Tibial nerve (tissue), 4 donors: ENCODE results near the gene ATP9B. TPM values are rescaled to one million over a fixed set of nuclear protein-coding genes. Genes with fewer than 3 reads are reported as not detected.
A peak's percentile ranks its signal among the peaks of the same experiment; 100 is the strongest.

Experiments
- DNase-seq, 2 donors: peaks; one replicate each; pipeline ENCODE4 v3.0.0-alpha.2; 2019; ENCODE audit warnings: low spot score in 2 of 2
- H3K27ac ChIP-seq, 4 donors: fragments of 200-600 bp; sonication (generic) in 3 of 4; one replicate each; pipeline ENCODE4 v1.5.1; 2017 to 2019; ENCODE audit warnings: mild to moderate bottlenecking in 1 of 4
- H3K27me3 ChIP-seq, 2 donors: fragments of 200-600 bp; sonication (generic) in 1 of 2; one replicate each; pipeline versions ENCODE4 v1.5.1 to v1.6.0; 2017 to 2019
- H3K36me3 ChIP-seq, 3 donors: fragments of 200-600 bp; sonication (generic); one replicate each; pipeline ENCODE4 v1.5.1; 2018 to 2019
- H3K4me1 ChIP-seq, 4 donors: fragments of 200-600 bp; sonication (generic) in 3 of 4; one replicate each; pipeline ENCODE4 v1.5.1; 2017 to 2019
- H3K4me3 ChIP-seq, 4 donors: fragments of 200-600 bp; sonication (generic) in 3 of 4; one replicate each; pipeline ENCODE4 v1.5.1; 2017 to 2019; ENCODE audit warnings: mild to moderate bottlenecking in 1 of 4, moderate library complexity in 1 of 4
- H3K9me3 ChIP-seq, 4 donors: fragments of 200-600 bp; sonication (generic) in 3 of 4; one replicate each; pipeline ENCODE4 v1.5.1; 2017 to 2019
- EP300 ChIP-seq, 2 donors: sonication (generic); formaldehyde crosslinking; IDR thresholded peaks; one replicate each; pipeline ENCODE4 v1.6.1; 2017; ENCODE audit warnings: antibody characterized with exemption in 2 of 2, mild to moderate bottlenecking in 1 of 2
- POLR2A ChIP-seq, 2 donors: fragments of 450-650 bp; IDR thresholded peaks; one replicate each; pipeline ENCODE4 v1.6.1; 2017; ENCODE audit warnings: antibody characterized with exemption in 2 of 2, mild to moderate bottlenecking in 2 of 2, moderate library complexity in 2 of 2
- WGBS, 2 donors: methylation state at CpG; one replicate each; pipeline ENCODE4 v1.1.5; 2018; 5-methylcytosine and 5-hydroxymethylcytosine counted together
- total RNA-seq, 4 donors: library from RNA; depleted of rRNA; stranded (reverse); fragments of >200 nt; gene quantifications; one replicate each; pipeline ENCODE4 v1.1.0, GENCODE V29; 2016
- TF ChIP-seq, protein P1 (sequence below), 5 experiments: fragments of 200-600 bp in 3 of 5; fragments of 450-650 bp in 2 of 5; sonication (generic) in 3 of 5; IDR thresholded peaks; one replicate each; pipeline ENCODE4 v1.5.1; 2016 to 2019; ENCODE audit warnings: antibody characterized with exemption in 5 of 5, mild to moderate bottlenecking in 3 of 5, moderate library complexity in 2 of 5

The ATP9B gene
- total RNA-seq, 4 donors from 2014 or later = 56.9 to 68.7 (median 59.8) TPM

- H3K4me1 ChIP-seq = peaks cover 0 to 45% (median 7%) of the 10 kb centered on the region in 4 donors
- no peaks in the 10 kb centered on the region for H3K27me3 ChIP-seq
- no peaks in the 10 kb centered on the region for H3K9me3 ChIP-seq
- peaks cover 0 to 46% (median 5%) of the 10 kb centered on the region in 3 donors for H3K36me3 ChIP-seq
- H3K4me3 ChIP-seq = no peak overlapping the region
- H3K27ac ChIP-seq = no peak overlapping the region
- no peak for DNase-seq
- TF ChIP-seq POLR2A (IDR thresholded peaks at IDR 0.05) (no peak), EP300 (IDR thresholded peaks at IDR 0.05) (no peak)
- TF ChIP-seq, protein P1, sequence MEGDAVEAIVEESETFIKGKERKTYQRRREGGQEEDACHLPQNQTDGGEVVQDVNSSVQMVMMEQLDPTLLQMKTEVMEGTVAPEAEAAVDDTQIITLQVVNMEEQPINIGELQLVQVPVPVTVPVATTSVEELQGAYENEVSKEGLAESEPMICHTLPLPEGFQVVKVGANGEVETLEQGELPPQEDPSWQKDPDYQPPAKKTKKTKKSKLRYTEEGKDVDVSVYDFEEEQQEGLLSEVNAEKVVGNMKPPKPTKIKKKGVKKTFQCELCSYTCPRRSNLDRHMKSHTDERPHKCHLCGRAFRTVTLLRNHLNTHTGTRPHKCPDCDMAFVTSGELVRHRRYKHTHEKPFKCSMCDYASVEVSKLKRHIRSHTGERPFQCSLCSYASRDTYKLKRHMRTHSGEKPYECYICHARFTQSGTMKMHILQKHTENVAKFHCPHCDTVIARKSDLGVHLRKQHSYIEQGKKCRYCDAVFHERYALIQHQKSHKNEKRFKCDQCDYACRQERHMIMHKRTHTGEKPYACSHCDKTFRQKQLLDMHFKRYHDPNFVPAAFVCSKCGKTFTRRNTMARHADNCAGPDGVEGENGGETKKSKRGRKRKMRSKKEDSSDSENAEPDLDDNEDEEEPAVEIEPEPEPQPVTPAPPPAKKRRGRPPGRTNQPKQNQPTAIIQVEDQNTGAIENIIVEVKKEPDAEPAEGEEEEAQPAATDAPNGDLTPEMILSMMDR (IDR thresholded peaks at IDR 0.05) = no peak
- 80% methylated on average over 3 of the region's 3 CpGs for WGBS, 2 donors
These were observed 340.1 kb downstream of the ATP9B start for GRCh38 chr18:79409313-79409712.

GRCh38 chr18:79410171-79410641 is 341.0 kb downstream of the ATP9B start:
- Histone ChIP-seq H3K36me3 (peaks cover 0 to 51% (median 5%) of the 10 kb centered on the region in 3 donors), H3K9me3 (no peaks in the 10 kb centered on the region), H3K27me3 (no peaks in the 10 kb centered on the region), H3K4me1 (peaks cover 0 to 40% (median 3%) of the 10 kb centered on the region in 4 donors), H3K4me3 (no peak overlapping the region), H3K27ac (no peak overlapping the region)
- TF ChIP-seq EP300 (IDR thresholded peaks at IDR 0.05) (no peak), POLR2A (IDR thresholded peaks at IDR 0.05) (no peak)
- TF ChIP-seq, protein P1 (IDR thresholded peaks at IDR 0.05) = no peak
- WGBS, 2 donors = 96 to 98% methylated on average over 30 of the region's 30 CpGs
- no peak for DNase-seq

DNA sequence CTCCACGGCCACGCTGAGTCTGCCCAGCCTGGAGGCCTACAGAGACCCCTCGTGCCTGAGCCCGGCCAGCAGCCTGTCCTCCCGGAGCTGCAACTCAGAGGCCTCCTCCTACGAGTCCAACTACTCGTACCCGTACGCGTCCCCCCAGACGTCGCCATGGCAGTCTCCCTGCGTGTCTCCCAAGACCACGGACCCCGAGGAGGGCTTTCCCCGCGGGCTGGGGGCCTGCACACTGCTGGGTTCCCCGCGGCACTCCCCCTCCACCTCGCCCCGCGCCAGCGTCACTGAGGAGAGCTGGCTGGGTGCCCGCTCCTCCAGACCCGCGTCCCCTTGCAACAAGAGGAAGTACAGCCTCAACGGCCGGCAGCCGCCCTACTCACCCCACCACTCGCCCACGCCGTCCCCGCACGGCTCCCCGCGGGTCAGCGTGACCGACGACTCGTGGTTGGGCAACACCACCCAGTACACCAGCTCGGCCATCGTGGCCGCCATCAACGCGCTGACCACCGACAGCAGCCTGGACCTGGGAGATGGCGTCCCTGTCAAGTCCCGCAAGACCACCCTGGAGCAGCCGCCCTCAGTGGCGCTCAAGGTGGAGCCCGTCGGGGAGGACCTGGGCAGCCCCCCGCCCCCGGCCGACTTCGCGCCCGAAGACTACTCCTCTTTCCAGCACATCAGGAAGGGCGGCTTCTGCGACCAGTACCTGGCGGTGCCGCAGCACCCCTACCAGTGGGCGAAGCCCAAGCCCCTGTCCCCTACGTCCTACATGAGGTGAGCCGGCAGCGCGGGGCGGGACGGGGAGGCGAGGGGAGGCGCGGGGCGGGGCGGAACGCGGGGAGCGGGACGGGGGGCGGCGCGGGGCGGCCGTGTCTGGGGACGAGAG is 341.8 kb downstream of the ATP9B start:
- Histone ChIP-seq H3K27ac (peak overlapping the region in 1 of 4 donors; percentile 46), H3K27me3 (no peaks in the 10 kb centered on the region), H3K4me1 (peaks cover 0 to 32% (median 0%) of the 10 kb centered on the region in 4 donors), H3K36me3 (peaks cover 0 to 51% (median 5%) of the 10 kb centered on the region in 3 donors), H3K9me3 (no peaks in the 10 kb centered on the region), H3K4me3 (no peak overlapping the region)
- TF ChIP-seq POLR2A (IDR thresholded peaks at IDR 0.05) (no peak), EP300 (IDR thresholded peaks at IDR 0.05) (no peak)
- TF ChIP-seq, protein P1 (IDR thresholded peaks at IDR 0.05) = no peak
- WGBS, 2 donors = 96 to 97% methylated on average over 81 to 84 of the region's 84 CpGs
- DNase-seq = no peak

- Histone ChIP-seq H3K4me1 (peaks cover 0 to 23% (median 0%) of the 10 kb centered on the region in 4 donors), H3K4me3 (no peak overlapping the region), H3K27ac (peak overlapping the region in 1 of 4 donors; percentile 46), H3K9me3 (no peaks in the 10 kb centered on the region), H3K27me3 (no peaks in the 10 kb centered on the region), H3K36me3 (peaks cover 0 to 51% (median 5%) of the 10 kb centered on the region in 3 donors)
- no peak for DNase-seq
- whole genome bisulfite sequencing, 2 donors = 54 to 58% methylated on average over 47 of the region's 47 CpGs
- no peak for TF ChIP-seq POLR2A (IDR thresholded peaks at IDR 0.05)
- TF ChIP-seq, protein P1 (IDR thresholded peaks at IDR 0.05) = no peak
- no peak for TF ChIP-seq EP300 (IDR thresholded peaks at IDR 0.05)
These were observed 342.7 kb downstream of the ATP9B start for GRCh38 chr18:79411614-79412526.
